ENCODE data around the gene B4GALT6. TPM values are rescaled to one million over a fixed set of nuclear protein-coding genes. Genes with fewer than 3 reads are reported as not detected.

B4GALT6 gene
- total and polyA plus RNA-seq, 2 of the 4 experiments (the other 2 are of a cell fraction): 1.1 to 3.9 TPM

DNA sequence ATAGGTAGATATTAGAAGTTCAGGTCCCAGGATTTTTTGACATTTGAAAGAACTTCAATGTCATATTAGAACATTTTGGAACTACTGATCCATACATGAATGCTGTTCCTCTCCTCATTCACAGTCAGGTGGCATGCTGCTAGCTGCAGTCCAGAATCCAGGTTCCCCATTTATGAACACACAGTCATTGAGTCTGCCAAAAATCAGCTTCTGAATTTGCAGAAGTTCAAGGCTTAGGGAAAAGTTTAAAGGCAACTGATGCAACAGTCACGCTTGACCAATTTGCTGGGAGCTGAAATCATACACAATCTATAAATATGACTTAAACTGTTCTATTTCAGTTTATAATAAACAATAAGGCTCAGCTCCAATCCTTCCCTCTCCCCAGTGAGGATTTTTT, 110.0 kb downstream of the B4GALT6 start:
- ATAC-seq (ENCODE audit: low read depth): no peak
- Histone ChIP-seq H3K36me3 (ENCODE audit: control insufficient read depth, insufficient read depth, low read length) (no peaks in the 10 kb centered on the region), H3K4ac (ENCODE audit: low read depth, low read length) (no peak overlapping the region), H2BK120ac (ENCODE audit: low read depth, low read length) (no peak overlapping the region), H3K9ac (ENCODE audit: low read depth, low read length) (no peak overlapping the region), H3K79me1 (ENCODE audit: low read depth in 1 of 2, low read length in 2 of 2) (no peaks in the 10 kb centered on the region), H2BK5ac (ENCODE audit: low read depth, low read length, poor library complexity, severe bottlenecking) (no peak overlapping the region), H4K20me1 (ENCODE audit: insufficient read depth, low read length) (no peaks in the 10 kb centered on the region), H2BK20ac (ENCODE audit: low read depth, low read length) (no peak overlapping the region), H4K8ac (ENCODE audit: low read depth in 2 of 2, low read length in 2 of 2) (no peak overlapping the region), H4K91ac (ENCODE audit: insufficient read depth, low read depth, low read length) (no peak overlapping the region), H2AK5ac (ENCODE audit: low read depth, low read length) (no peak overlapping the region), H3K56ac (ENCODE audit: extremely low read depth, insufficient read depth, low read length) (no peak overlapping the region), H4K5ac (ENCODE audit: low read depth, low read length) (no peak overlapping the region), H2AFZ (replicated peaks; ENCODE audit: low read length, poor library complexity) (no peak overlapping the region), H3K9me1 (ENCODE audit: insufficient read depth, low read length) (no peaks in the 10 kb centered on the region), H3K18ac (ENCODE audit: low read depth, low read length) (no peak overlapping the region), H3K27ac (ENCODE audit: insufficient read depth, low read length) (no peak overlapping the region), H2BK15ac (ENCODE audit: low read depth, low read length) (no peak overlapping the region), H3K23ac (ENCODE audit: low read depth, low read length) (no peak overlapping the region), H3K4me2 (ENCODE audit: low read depth, low read length) (no peak overlapping the region), H3K9me3 (ENCODE audit: control insufficient read depth, insufficient read depth, low read length) (no peaks in the 10 kb centered on the region), H3K27me3 (ENCODE audit: control insufficient read depth, insufficient read depth, low read length) (no peaks in the 10 kb centered on the region), H3K14ac (replicated peaks; ENCODE audit: low read depth, low read length) (no peak overlapping the region), H3K4me1 (ENCODE audit: control insufficient read depth, insufficient read depth, low read length) (no peaks in the 10 kb centered on the region), H2AK9ac (replicated peaks; ENCODE audit: low read depth, low read length, poor library complexity) (no peak overlapping the region), H3K4me3 (ENCODE audit: insufficient read depth, low read depth, low read length) (no peak overlapping the region)
- WGBS, 2 experiments (ENCODE audit: extremely low coverage in 2 of 2, insufficient read length in 1 of 2): no CpG with 5 or more reads among the region's 1 CpG
- dilution Hi-C loops (cut with HindIII; ENCODE audit: low sequenced_read_pairs, unreplicated experiment) (no loop called here), in situ Hi-C loops (cut with MboI; ENCODE audit: low sequenced_read_pairs) (loop anchor here (25.0 kb wide), 2 partner anchors 238 to 388 kb away; no protein-coding TSS in a partner anchor), intact Hi-C loops (cut with micrococcal nuclease) (no loop called here)
- DNase-seq: no peak
- ChIA-PET CTCF (interaction anchor here (0.7 kb wide), 1 partner anchor 11 kb away, joined by 3 read pairs; no protein-coding TSS in a partner anchor), POLR2A (ENCODE audit: unreplicated experiment) (no interaction called here)
- BruUV-seq (replicated peaks): no TSS peak
- TF ChIP-seq RCOR1 (IDR thresholded peaks at IDR 0.05; ENCODE audit: insufficient replicate concordance, low read length) (no peak), SMC3 (IDR thresholded peaks at IDR 0.05; ENCODE audit: low read depth, low read length) (no peak), FOS (IDR thresholded peaks at IDR 0.05; ENCODE audit: low read depth, low read length) (no peak), POLR2A (IDR thresholded peaks at IDR 0.05; ENCODE audit: low read depth, low read length) (no peak), CHD1 (IDR thresholded peaks at IDR 0.05; ENCODE audit: low read depth, low read length) (no peak)
- TF ChIP-seq, protein P1, sequence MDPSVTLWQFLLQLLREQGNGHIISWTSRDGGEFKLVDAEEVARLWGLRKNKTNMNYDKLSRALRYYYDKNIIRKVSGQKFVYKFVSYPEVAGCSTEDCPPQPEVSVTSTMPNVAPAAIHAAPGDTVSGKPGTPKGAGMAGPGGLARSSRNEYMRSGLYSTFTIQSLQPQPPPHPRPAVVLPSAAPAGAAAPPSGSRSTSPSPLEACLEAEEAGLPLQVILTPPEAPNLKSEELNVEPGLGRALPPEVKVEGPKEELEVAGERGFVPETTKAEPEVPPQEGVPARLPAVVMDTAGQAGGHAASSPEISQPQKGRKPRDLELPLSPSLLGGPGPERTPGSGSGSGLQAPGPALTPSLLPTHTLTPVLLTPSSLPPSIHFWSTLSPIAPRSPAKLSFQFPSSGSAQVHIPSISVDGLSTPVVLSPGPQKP (IDR thresholded peaks at IDR 0.05; ENCODE audit: borderline replicate concordance, low read depth, low read length): no peak

Other genes with a start within 250 kb of the B4GALT6 start
- gene DSG3, start 236.8 kb downstream of the B4GALT6 start, total RNA-seq (2012; rRNA removed): not detected in 2 replicates
- not detected in 2 replicates for gene DSG3, start 236.8 kb downstream of the B4GALT6 start, polyA plus RNA-seq (2012; rRNA removed)
- gene DSG2, start 186.4 kb downstream of the B4GALT6 start, total RNA-seq (2012; rRNA removed): 1.7 and 2.3 TPM in 2 replicates
- gene DSG2, start 186.4 kb downstream of the B4GALT6 start, polyA plus RNA-seq (2012; rRNA removed): 1.4 and 1.8 TPM in 2 replicates
- not detected in 2 replicates for gene TTR, start 92.7 kb downstream of the B4GALT6 start, total RNA-seq (2012; rRNA removed)
- not detected in 2 replicates for gene TTR, start 92.7 kb downstream of the B4GALT6 start, polyA plus RNA-seq (2012; rRNA removed)
- gene SLC25A52, start 76.3 kb upstream of the B4GALT6 start, total RNA-seq (2012; rRNA removed): not detected in 2 replicates
- gene SLC25A52, start 76.3 kb upstream of the B4GALT6 start, polyA plus RNA-seq (2012; rRNA removed): not detected in 2 replicates